ENCODE data around the gene BBS7. TPM values are rescaled to one million over a fixed set of nuclear protein-coding genes. Genes with fewer than 3 reads are reported as not detected.

The BBS7 gene
- total and polyA plus RNA-seq, 2 of the 13 experiments (the other 11 are each of a cell fraction or from before 2014, with no cell fraction given), result 9.0 to 15.7 TPM

DNA sequence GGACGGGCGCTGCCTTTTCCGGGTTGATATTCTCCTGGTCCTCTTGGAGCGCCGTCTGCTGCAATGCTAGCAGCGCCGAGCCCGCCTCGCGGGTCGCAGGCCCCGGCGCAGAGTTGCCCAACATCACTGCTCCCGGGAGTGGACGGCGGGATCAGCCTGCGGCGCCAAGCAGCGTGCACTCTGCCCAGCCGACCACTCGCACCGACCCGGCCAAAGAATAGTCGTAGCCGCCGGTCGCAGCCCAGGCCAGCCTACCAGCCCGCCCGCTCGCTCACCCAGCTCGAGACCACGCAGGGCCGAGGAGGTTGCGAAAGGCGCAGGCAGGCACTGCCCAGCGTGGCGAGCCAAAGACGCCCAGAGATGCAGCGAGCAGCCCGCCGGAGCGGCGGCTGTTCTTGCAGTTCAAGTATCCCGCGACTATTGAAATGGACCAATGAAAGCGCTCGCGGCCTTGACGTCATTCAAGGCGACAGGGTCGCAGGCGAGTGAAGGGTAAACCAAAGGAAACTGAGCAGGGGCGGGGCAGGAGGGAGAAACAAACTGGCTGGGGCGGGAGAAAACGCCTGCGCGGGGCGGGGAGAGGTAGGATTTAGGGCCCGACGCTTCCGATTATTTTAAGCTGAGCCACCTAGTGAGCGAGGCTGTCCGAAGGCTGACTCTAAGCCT is 46.6 kb downstream of the BBS7 start, which contains the start of gene CCNA2 (continued):
- TF ChIP-seq ZNF589 (CRISPR knock-in tag; conservative IDR thresholded peaks at IDR 0.05) (peak; percentile 92), FOXC1 (CRISPR knock-in tag; IDR thresholded peaks at IDR 0.05; ENCODE audit: borderline replicate concordance) (peak; percentile 48; the same call in 1 of the 2 replicates), ZSCAN21 (CRISPR knock-in tag; IDR thresholded peaks at IDR 0.05; ENCODE audit: borderline replicate concordance) (peak; percentile 13; the same call in 1 of the 2 replicates), ZNF709 (CRISPR knock-in tag; IDR thresholded peaks at IDR 0.05) (peak; percentile 80; the same call in 1 of the 2 replicates), ZFYVE20 (CRISPR knock-in tag; IDR thresholded peaks at IDR 0.05; ENCODE audit: borderline replicate concordance, low read depth) (no peak), SIN3A (IDR thresholded peaks at IDR 0.05; ENCODE audit: borderline replicate concordance, low read depth, low read length) (peak; percentile 99), PITX1 (CRISPR knock-in tag; IDR thresholded peaks at IDR 0.05) (0 out of 2 replicates have a peak, but pooled peaks have one; percentile 44), MXI1 (IDR thresholded peaks at IDR 0.05; ENCODE audit: borderline replicate concordance, low read depth, low read length) (peak; percentile 99), SNAPC2 (CRISPR knock-in tag; IDR thresholded peaks at IDR 0.05) (no peak), ZNF558 (CRISPR knock-in tag; IDR thresholded peaks at IDR 0.05; ENCODE audit: borderline replicate concordance) (peak; percentile 78; the same call in 1 of the 2 replicates), ZNF678 (CRISPR knock-in tag; IDR thresholded peaks at IDR 0.05) (no peak), HMG20B (CRISPR knock-in tag; conservative IDR thresholded peaks at IDR 0.05) (no peak), ZNF274 (CRISPR knock-in tag; IDR thresholded peaks at IDR 0.05) (peak; percentile 92), THAP11 (CRISPR knock-in tag; IDR thresholded peaks at IDR 0.05) (peak; percentile 86), ZNF484 (CRISPR knock-in tag; IDR thresholded peaks at IDR 0.05; ENCODE audit: borderline replicate concordance, low read depth) (no peak), TCF7 (IDR thresholded peaks at IDR 0.05; ENCODE audit: low read depth) (peak; percentile 7; the same call in 1 of the 2 replicates)
- TF ChIP-seq, protein P1, sequence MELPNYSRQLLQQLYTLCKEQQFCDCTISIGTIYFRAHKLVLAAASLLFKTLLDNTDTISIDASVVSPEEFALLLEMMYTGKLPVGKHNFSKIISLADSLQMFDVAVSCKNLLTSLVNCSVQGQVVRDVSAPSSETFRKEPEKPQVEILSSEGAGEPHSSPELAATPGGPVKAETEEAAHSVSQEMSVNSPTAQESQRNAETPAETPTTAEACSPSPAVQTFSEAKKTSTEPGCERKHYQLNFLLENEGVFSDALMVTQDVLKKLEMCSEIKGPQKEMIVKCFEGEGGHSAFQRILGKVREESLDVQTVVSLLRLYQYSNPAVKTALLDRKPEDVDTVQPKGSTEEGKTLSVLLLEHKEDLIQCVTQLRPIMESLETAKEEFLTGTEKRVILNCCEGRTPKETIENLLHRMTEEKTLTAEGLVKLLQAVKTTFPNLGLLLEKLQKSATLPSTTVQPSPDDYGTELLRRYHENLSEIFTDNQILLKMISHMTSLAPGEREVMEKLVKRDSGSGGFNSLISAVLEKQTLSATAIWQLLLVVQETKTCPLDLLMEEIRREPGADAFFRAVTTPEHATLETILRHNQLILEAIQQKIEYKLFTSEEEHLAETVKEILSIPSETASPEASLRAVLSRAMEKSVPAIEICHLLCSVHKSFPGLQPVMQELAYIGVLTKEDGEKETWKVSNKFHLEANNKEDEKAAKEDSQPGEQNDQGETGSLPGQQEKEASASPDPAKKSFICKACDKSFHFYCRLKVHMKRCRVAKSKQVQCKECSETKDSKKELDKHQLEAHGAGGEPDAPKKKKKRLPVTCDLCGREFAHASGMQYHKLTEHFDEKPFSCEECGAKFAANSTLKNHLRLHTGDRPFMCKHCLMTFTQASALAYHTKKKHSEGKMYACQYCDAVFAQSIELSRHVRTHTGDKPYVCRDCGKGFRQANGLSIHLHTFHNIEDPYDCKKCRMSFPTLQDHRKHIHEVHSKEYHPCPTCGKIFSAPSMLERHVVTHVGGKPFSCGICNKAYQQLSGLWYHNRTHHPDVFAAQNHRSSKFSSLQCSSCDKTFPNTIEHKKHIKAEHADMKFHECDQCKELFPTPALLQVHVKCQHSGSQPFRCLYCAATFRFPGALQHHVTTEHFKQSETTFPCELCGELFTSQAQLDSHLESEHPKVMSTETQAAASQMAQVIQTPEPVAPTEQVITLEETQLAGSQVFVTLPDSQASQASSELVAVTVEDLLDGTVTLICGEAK (IDR thresholded peaks at IDR 0.05), result no peak
- TF ChIP-seq, protein P1 (CRISPR knock-in tag; IDR thresholded peaks at IDR 0.05), result peak; percentile 74
- TF ChIP-seq, protein P2, sequence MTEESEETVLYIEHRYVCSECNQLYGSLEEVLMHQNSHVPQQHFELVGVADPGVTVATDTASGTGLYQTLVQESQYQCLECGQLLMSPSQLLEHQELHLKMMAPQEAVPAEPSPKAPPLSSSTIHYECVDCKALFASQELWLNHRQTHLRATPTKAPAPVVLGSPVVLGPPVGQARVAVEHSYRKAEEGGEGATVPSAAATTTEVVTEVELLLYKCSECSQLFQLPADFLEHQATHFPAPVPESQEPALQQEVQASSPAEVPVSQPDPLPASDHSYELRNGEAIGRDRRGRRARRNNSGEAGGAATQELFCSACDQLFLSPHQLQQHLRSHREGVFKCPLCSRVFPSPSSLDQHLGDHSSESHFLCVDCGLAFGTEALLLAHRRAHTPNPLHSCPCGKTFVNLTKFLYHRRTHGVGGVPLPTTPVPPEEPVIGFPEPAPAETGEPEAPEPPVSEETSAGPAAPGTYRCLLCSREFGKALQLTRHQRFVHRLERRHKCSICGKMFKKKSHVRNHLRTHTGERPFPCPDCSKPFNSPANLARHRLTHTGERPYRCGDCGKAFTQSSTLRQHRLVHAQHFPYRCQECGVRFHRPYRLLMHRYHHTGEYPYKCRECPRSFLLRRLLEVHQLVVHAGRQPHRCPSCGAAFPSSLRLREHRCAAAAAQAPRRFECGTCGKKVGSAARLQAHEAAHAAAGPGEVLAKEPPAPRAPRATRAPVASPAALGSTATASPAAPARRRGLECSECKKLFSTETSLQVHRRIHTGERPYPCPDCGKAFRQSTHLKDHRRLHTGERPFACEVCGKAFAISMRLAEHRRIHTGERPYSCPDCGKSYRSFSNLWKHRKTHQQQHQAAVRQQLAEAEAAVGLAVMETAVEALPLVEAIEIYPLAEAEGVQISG (CRISPR knock-in tag; IDR thresholded peaks at IDR 0.05), result peak; percentile 66; the same call in 1 of the 2 replicates

Measured in HepG2 (cell line).